IMR-90 (cell line): ENCODE measurements around the gene GPX4. TPM values are rescaled to one million over a fixed set of nuclear protein-coding genes. Genes with fewer than 3 reads are reported as not detected.

Experiments used
- ATAC-seq: fragments of 200-7000 bp; cut with Tn5 transposase; 2 replicates; pipeline ENCODE4 v1.9.1; 2020; ENCODE audit warnings: low read depth, mild to moderate bottlenecking, moderate library complexity
- BruUV-seq: library from RNA; stranded (reverse); fragments of 400-500 nt; replicated peaks from 2 replicates; lab custom pipeline; 2021; lab: Mats Ljungman, UMichigan
- CTCF ChIA-PET: fragments of 300-600 bp; formaldehyde crosslinking; extraction: SDS; loops from one replicate; lab custom pipeline; 2021; ENCODE audit warnings: antibody characterized with exemption; lab: Yijun Ruan, JAX
- POLR2A ChIA-PET: fragments of 300-600 bp; sonication (Branson Sonifier 250); formaldehyde crosslinking; loops from one replicate; lab custom pipeline; 2022; ENCODE audit warnings: antibody characterized with exemption; ENCODE audit not compliant: unreplicated experiment; lab: Charles Lee
- DNase-seq: peaks from one replicate; pipeline ENCODE4 v3.0.0; 2013
- H2AFZ ChIP-seq: replicated peaks from 2 replicates; pipeline ENCODE3; 2013; ENCODE audit warnings: low read length, mild to moderate bottlenecking; ENCODE audit not compliant: poor library complexity
- H2AK5ac ChIP-seq: 2 replicates; pipeline ENCODE4 v1.6.1; 2013; ENCODE audit warnings: low read depth, low read length, inconsistent platforms
- H2AK9ac ChIP-seq: replicated peaks from 2 replicates; pipeline ENCODE3; 2013; ENCODE audit warnings: mild to moderate bottlenecking, low read depth, low read length, moderate library complexity; ENCODE audit not compliant: poor library complexity
- H2BK120ac ChIP-seq: 2 replicates; pipeline ENCODE4 v1.6.1; 2013; ENCODE audit warnings: low read depth, low read length, inconsistent platforms
- H2BK15ac ChIP-seq: 3 replicates; pipeline ENCODE4 v1.6.1; 2013; ENCODE audit warnings: low read depth, low read length, inconsistent platforms
- H2BK20ac ChIP-seq: 2 replicates; pipeline ENCODE4 v1.6.1; 2013; ENCODE audit warnings: low read depth, mild to moderate bottlenecking, inconsistent platforms, low read length, moderate library complexity
- H2BK5ac ChIP-seq: 2 replicates; pipeline ENCODE4 v1.6.1; 2013; ENCODE audit warnings: mild to moderate bottlenecking, low read depth, low read length, inconsistent platforms; ENCODE audit not compliant: poor library complexity, severe bottlenecking
- H3K14ac ChIP-seq: replicated peaks from 2 replicates; pipeline ENCODE4 v1.6.1; 2013; ENCODE audit warnings: low read depth, low read length, inconsistent platforms
- H3K18ac ChIP-seq: 2 replicates; pipeline ENCODE4 v1.6.1; 2013; ENCODE audit warnings: low read depth, low read length, control low read depth
- H3K23ac ChIP-seq: 2 replicates; pipeline ENCODE4 v1.6.1; 2013; ENCODE audit warnings: low read depth, low read length, inconsistent platforms
- H3K27ac ChIP-seq: 2 replicates; pipeline ENCODE4 v1.5.1; 2013; ENCODE audit warnings: mild to moderate bottlenecking, control low read depth, low read length; ENCODE audit not compliant: insufficient read depth
- H3K27me3 ChIP-seq: 2 replicates; pipeline ENCODE4 v1.6.1; 2013; ENCODE audit warnings: low read length; ENCODE audit not compliant: control insufficient read depth, insufficient read depth
- H3K36me3 ChIP-seq: 2 replicates; pipeline ENCODE4 v1.6.1; 2013; ENCODE audit warnings: low read length, mixed read lengths; ENCODE audit not compliant: control insufficient read depth, insufficient read depth
- H3K4ac ChIP-seq: 2 replicates; pipeline ENCODE4 v1.6.1; 2013; ENCODE audit warnings: low read depth, low read length, inconsistent platforms
- H3K4me1 ChIP-seq: 2 replicates; pipeline ENCODE4 v1.6.1; 2013; ENCODE audit warnings: low read length, mixed read lengths; ENCODE audit not compliant: control insufficient read depth, insufficient read depth
- H3K4me2 ChIP-seq: 2 replicates; pipeline ENCODE4 v1.6.1; 2013; ENCODE audit warnings: low read depth, mild to moderate bottlenecking, control low read depth, low read length, moderate library complexity
- H3K4me3 ChIP-seq: 2 replicates; pipeline ENCODE4 v1.5.1; 2013; ENCODE audit warnings: low read depth, mild to moderate bottlenecking, control low read depth, low read length, moderate library complexity; ENCODE audit not compliant: insufficient read depth
- H3K56ac ChIP-seq: 2 replicates; pipeline ENCODE4 v1.6.1; 2013; ENCODE audit warnings: low read length, inconsistent platforms; ENCODE audit not compliant: insufficient read depth; ENCODE audit errors: extremely low read depth
- H3K79me1 ChIP-seq, 2 experiments: 2 replicates each; pipeline ENCODE4 v1.6.1; 2013; ENCODE audit warnings: low read length in 2 of 2, inconsistent platforms in 1 of 2, low read depth in 1 of 2
- H3K9ac ChIP-seq: 2 replicates; pipeline ENCODE4 v1.6.1; 2013; ENCODE audit warnings: low read depth, low read length, control low read depth
- H3K9me1 ChIP-seq: 2 replicates; pipeline ENCODE4 v1.6.1; 2013; ENCODE audit warnings: low read length, inconsistent platforms; ENCODE audit not compliant: insufficient read depth
- H3K9me3 ChIP-seq: 2 replicates; pipeline ENCODE4 v1.6.1; 2013; ENCODE audit warnings: low read length; ENCODE audit not compliant: control insufficient read depth, insufficient read depth
- H4K20me1 ChIP-seq: 2 replicates; pipeline ENCODE4 v1.6.1; 2013; ENCODE audit warnings: low read length, inconsistent platforms; ENCODE audit not compliant: insufficient read depth
- H4K5ac ChIP-seq: 2 replicates; pipeline ENCODE4 v1.6.1; 2013; ENCODE audit warnings: mild to moderate bottlenecking, low read depth, low read length, control low read depth
- H4K8ac ChIP-seq, 2 experiments: 2 replicates each; pipeline ENCODE4 v1.6.1; 2013; ENCODE audit warnings: low read depth in 2 of 2, low read length in 2 of 2, control low read depth in 1 of 2, inconsistent platforms in 1 of 2
- H4K91ac ChIP-seq: 2 replicates; pipeline ENCODE4 v1.6.1; 2013; ENCODE audit warnings: low read depth, low read length, inconsistent platforms; ENCODE audit not compliant: insufficient read depth
- CTCF ChIP-seq: conservative IDR thresholded peaks from 2 replicates; pipeline ENCODE4 v1.5.1; 2012; ENCODE audit warnings: mild to moderate bottlenecking, low read depth, low read length, improper control_type of control experiment
- ELK1 ChIP-seq: fragments of 150-350 bp; IDR thresholded peaks from 2 replicates; pipeline ENCODE4 v1.6.1; 2016; ENCODE audit warnings: low read depth, mild to moderate bottlenecking, low read length, moderate library complexity, borderline replicate concordance
- RCOR1 ChIP-seq: IDR thresholded peaks from 2 replicates; pipeline ENCODE4 v1.6.1; 2012; ENCODE audit warnings: mild to moderate bottlenecking, low read length, improper control_type of control experiment; ENCODE audit not compliant: insufficient replicate concordance
- WGBS, 2 experiments: methylation state at CpG; one replicate each; pipeline versions ENCODE4 v1.1.5 to v1.1.7; 2013; ENCODE audit warnings: missing lambda C conversion rate in 2 of 2; ENCODE audit not compliant: insufficient read length in 1 of 2; ENCODE audit errors: extremely low coverage in 2 of 2; 5-methylcytosine and 5-hydroxymethylcytosine counted together
- dilution Hi-C: fragments of 300-500 bp; cut with HindIII; formaldehyde crosslinking; loops from one replicate; pipeline ENCODE4 v1.14.3; 2018; ENCODE audit warnings: low sequenced_read_pairs; ENCODE audit not compliant: unreplicated experiment
- in situ Hi-C: fragments of 300-500 bp; cut with MboI; formaldehyde crosslinking; loops from 3 replicates; pipeline ENCODE4 v1.14.3; 2019; ENCODE audit warnings: low sequenced_read_pairs, inconsistent platforms, mixed read lengths
- intact Hi-C: fragments of 100-400 bp; cut with micrococcal nuclease; formaldehyde crosslinking; loops from 2 replicates; pipeline ENCODE4 v1.10.0; 2022
- polyA plus RNA-seq, 3 experiments: library from polyadenylated mRNA; depleted of rRNA; stranded (reverse); fragments of >200 nt; gene quantifications; 2 replicates each; pipeline ENCODE4 v1.2.3, GENCODE V29; 2012; ENCODE audit warnings: low replicate concordance in 1 of 3
- total RNA-seq: library from RNA; depleted of rRNA; stranded (reverse); fragments of >200 nt; gene quantifications from 2 replicates; pipeline ENCODE4 v1.2.3, GENCODE V29; 2012

Gene GPX4
- total and polyA plus RNA-seq, 2 of the 4 experiments (the other 2 are of a cell fraction) = 357 to 1,083 TPM

- Histone ChIP-seq H2AK5ac (peak overlapping the region; percentile 50; the same call in 1 of the 2 replicates), H3K56ac (no peak overlapping the region), H2AFZ (peak overlapping the region; percentile 61), H3K4ac (no peak overlapping the region; the same call in 1 of the 2 replicates), H4K5ac (no peak overlapping the region), H3K79me1 (peaks cover 27 to 81% of the 10 kb centered on the region in 2 experiments), H2BK15ac (no peak overlapping the region), H3K18ac (no peak overlapping the region), H3K14ac (no peak overlapping the region), H3K9me3 (no peaks in the 10 kb centered on the region), H3K4me1 (peaks cover 19% of the 10 kb centered on the region), H3K9me1 (peaks cover 8% of the 10 kb centered on the region; the same call in 1 of the 2 replicates), H3K36me3 (peaks cover 59% of the 10 kb centered on the region), H2BK120ac (no peak overlapping the region), H4K8ac (no peak overlapping the region), H2BK20ac (no peak overlapping the region), H3K4me3 (no peak overlapping the region), H2AK9ac (peak overlapping the region; percentile 28), H4K20me1 (peaks cover 50% of the 10 kb centered on the region), H2BK5ac (no peak overlapping the region), H4K91ac (no peak overlapping the region; the same call in 1 of the 2 replicates), H3K27ac (peak overlapping the region; percentile 7; the same call in 1 of the 2 replicates), H3K4me2 (no peak overlapping the region), H3K23ac (no peak overlapping the region), H3K9ac (no peak overlapping the region), H3K27me3 (no peaks in the 10 kb centered on the region)
- no TSS peak for BruUV-seq
- POLR2A ChIA-PET = no interaction called here
- TF ChIP-seq RCOR1 = no peak
- no peak for TF ChIP-seq ELK1
- TF ChIP-seq CTCF = no peak
- CTCF ChIA-PET = no interaction called here
- in situ Hi-C loops = no loop called here
- dilution Hi-C loops = no loop called here
- intact Hi-C loops = no loop called here
- DNase-seq = no peak
- 92% methylated on average over 14 of the region's 33 CpGs; no CpG with 5 or more reads in 1 of the 2 experiments for WGBS, 2 experiments
- no peak for ATAC-seq
These were observed 23.4 kb downstream of the GPX4 start for GRCh38 chr19:1126984-1127760.
